ENCODE data around the gene CYP27B1. TPM values are rescaled to one million over a fixed set of nuclear protein-coding genes. Genes with fewer than 3 reads are reported as not detected.
A peak's percentile ranks its signal among the peaks of the same experiment; 100 is the strongest.

Gene CYP27B1
- total and polyA plus RNA-seq, 2 experiments from 2014 or later = 1.1 to 2.7 TPM

DNA sequence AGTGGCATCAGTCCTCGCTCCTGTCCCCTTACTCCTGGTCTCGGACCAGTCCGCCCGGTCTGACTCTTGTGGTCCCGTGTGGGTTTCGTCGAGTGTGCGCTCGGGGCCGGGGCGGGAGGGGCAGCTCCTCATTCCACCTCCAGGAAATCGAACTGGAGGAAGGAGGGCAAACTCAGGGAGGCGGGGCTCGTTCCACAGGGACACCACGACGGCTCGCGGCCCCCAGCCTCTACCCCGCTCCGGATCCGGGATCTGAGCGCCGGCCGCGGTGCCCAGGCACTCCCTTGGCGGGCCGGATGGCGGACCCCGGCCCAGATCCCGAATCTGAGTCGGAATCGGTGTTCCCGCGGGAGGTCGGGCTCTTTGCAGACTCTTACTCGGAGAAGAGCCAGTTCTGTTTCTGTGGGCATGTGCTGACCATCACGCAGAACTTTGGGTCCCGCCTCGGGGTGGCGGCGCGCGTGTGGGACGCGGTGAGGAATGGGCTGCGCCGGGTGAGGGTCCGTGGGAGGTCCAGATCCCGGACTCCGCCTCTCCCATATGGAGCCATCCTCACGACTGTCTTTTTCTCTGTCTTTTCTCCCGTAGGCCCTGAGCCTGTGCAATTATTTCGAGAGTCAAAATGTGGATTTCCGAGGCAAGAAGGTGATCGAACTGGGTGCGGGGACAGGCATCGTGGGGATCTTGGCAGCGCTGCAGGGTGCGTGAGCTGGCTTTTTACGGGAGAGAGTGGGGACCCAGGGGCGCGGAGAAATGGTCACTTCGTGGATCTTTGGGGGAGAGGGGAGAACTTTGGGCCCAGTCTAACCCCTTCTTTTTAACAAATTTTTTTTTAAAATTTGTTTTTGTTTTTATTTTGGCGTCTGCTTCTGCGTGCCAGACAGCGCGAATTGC lies 5.8 kb upstream of the CYP27B1 start, which contains the start of gene EEF1AKMT3:
Gene EEF1AKMT3, plus strand, starts transcription at position 186 of the 894 bp plus-strand sequence. Its CDS starts 111 bp downstream, at position 297.
- Histone ChIP-seq H3K9me2 (ENCODE audit: insufficient read depth) (no peaks in the 10 kb centered on the region), H3K36me3 (ENCODE audit: insufficient read depth) (no peaks in the 10 kb centered on the region; the same call in 1 of the 2 replicates), H3K27me3 (ENCODE audit: insufficient read depth) (peaks cover 22% of the 10 kb centered on the region), H3K79me2 (replicated peaks; ENCODE audit: insufficient read depth) (no peaks in the 10 kb centered on the region), H3K4me1 (ENCODE audit: insufficient read depth) (peaks cover under 1% of the 10 kb centered on the region; the same call in 1 of the 2 replicates), H3K27ac (ENCODE audit: low read depth) (peak within 1 kb of the TSS; percentile 95), H2AFZ (peak within 1 kb of the TSS; percentile 100), H3K4me3 (peak within 1 kb of the TSS; percentile 78), H3K4me2 (peak within 1 kb of the TSS; percentile 99), H4K20me1 (replicated peaks; ENCODE audit: insufficient read depth) (peaks cover 7% of the 10 kb centered on the region; the same call in 1 of the 2 replicates), H3F3A (replicated peaks; ENCODE audit: low read depth) (no peaks in the 10 kb centered on the region; the same call in 1 of the 2 replicates)
- Mint-ChIP-seq H3K9me3 (no peaks in the 10 kb centered on the region; the same call in 2 of the 3 replicates), H3K4me1 (peaks cover 7% of the 10 kb centered on the region), H3K27me3 (ENCODE audit: insufficient read depth, low read depth, poor library complexity) (peaks cover 14% of the 10 kb centered on the region), H3K4me3 (peak within 1 kb of the TSS; percentile 98), H3K27ac (peak within 1 kb of the TSS; percentile 100), H3K36me3 (ENCODE audit: low read depth) (peaks cover 33% of the 10 kb centered on the region)
- DNase-seq (ENCODE audit: low spot score) (peak; percentile 73), ATAC-seq (peak; percentile 62)
- TF ChIP-seq NANOG (IDR thresholded peaks at IDR 0.05; ENCODE audit: borderline replicate concordance) (no peak), ZNF331 (CRISPR knock-in tag; IDR thresholded peaks at IDR 0.05; ENCODE audit: low read depth) (no peak), CREB1 (CRISPR knock-in tag; IDR thresholded peaks at IDR 0.05; ENCODE audit: low read depth) (no peak), POLR2AphosphoS5 (IDR thresholded peaks at IDR 0.05; ENCODE audit: low read depth) (no peak), STAT1 (IDR thresholded peaks at IDR 0.05; ENCODE audit: unreplicated experiment) (no peak), JUNB (IDR thresholded peaks at IDR 0.05; ENCODE audit: unreplicated experiment) (no peak), EZH2 (IDR thresholded peaks at IDR 0.05; ENCODE audit: low read depth, unreplicated experiment) (no peak), ZNF114 (CRISPR knock-in tag; IDR thresholded peaks at IDR 0.05) (no peak), EZH2phosphoT487 (IDR thresholded peaks at IDR 0.05; ENCODE audit: unreplicated experiment) (no peak)
- TF ChIP-seq, protein P1, sequence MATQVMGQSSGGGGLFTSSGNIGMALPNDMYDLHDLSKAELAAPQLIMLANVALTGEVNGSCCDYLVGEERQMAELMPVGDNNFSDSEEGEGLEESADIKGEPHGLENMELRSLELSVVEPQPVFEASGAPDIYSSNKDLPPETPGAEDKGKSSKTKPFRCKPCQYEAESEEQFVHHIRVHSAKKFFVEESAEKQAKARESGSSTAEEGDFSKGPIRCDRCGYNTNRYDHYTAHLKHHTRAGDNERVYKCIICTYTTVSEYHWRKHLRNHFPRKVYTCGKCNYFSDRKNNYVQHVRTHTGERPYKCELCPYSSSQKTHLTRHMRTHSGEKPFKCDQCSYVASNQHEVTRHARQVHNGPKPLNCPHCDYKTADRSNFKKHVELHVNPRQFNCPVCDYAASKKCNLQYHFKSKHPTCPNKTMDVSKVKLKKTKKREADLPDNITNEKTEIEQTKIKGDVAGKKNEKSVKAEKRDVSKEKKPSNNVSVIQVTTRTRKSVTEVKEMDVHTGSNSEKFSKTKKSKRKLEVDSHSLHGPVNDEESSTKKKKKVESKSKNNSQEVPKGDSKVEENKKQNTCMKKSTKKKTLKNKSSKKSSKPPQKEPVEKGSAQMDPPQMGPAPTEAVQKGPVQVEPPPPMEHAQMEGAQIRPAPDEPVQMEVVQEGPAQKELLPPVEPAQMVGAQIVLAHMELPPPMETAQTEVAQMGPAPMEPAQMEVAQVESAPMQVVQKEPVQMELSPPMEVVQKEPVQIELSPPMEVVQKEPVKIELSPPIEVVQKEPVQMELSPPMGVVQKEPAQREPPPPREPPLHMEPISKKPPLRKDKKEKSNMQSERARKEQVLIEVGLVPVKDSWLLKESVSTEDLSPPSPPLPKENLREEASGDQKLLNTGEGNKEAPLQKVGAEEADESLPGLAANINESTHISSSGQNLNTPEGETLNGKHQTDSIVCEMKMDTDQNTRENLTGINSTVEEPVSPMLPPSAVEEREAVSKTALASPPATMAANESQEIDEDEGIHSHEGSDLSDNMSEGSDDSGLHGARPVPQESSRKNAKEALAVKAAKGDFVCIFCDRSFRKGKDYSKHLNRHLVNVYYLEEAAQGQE (IDR thresholded peaks at IDR 0.05; ENCODE audit: unreplicated experiment) = no peak
- TF ChIP-seq, protein P2, sequence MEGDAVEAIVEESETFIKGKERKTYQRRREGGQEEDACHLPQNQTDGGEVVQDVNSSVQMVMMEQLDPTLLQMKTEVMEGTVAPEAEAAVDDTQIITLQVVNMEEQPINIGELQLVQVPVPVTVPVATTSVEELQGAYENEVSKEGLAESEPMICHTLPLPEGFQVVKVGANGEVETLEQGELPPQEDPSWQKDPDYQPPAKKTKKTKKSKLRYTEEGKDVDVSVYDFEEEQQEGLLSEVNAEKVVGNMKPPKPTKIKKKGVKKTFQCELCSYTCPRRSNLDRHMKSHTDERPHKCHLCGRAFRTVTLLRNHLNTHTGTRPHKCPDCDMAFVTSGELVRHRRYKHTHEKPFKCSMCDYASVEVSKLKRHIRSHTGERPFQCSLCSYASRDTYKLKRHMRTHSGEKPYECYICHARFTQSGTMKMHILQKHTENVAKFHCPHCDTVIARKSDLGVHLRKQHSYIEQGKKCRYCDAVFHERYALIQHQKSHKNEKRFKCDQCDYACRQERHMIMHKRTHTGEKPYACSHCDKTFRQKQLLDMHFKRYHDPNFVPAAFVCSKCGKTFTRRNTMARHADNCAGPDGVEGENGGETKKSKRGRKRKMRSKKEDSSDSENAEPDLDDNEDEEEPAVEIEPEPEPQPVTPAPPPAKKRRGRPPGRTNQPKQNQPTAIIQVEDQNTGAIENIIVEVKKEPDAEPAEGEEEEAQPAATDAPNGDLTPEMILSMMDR (conservative IDR thresholded peaks at IDR 0.05; ENCODE audit: low read depth in 2 of 2) = no peak
- TF ChIP-seq, protein P3, sequence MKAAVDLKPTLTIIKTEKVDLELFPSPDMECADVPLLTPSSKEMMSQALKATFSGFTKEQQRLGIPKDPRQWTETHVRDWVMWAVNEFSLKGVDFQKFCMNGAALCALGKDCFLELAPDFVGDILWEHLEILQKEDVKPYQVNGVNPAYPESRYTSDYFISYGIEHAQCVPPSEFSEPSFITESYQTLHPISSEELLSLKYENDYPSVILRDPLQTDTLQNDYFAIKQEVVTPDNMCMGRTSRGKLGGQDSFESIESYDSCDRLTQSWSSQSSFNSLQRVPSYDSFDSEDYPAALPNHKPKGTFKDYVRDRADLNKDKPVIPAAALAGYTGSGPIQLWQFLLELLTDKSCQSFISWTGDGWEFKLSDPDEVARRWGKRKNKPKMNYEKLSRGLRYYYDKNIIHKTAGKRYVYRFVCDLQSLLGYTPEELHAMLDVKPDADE (IDR thresholded peaks at IDR 0.05) = no peak
- TF ChIP-seq, protein P4, sequence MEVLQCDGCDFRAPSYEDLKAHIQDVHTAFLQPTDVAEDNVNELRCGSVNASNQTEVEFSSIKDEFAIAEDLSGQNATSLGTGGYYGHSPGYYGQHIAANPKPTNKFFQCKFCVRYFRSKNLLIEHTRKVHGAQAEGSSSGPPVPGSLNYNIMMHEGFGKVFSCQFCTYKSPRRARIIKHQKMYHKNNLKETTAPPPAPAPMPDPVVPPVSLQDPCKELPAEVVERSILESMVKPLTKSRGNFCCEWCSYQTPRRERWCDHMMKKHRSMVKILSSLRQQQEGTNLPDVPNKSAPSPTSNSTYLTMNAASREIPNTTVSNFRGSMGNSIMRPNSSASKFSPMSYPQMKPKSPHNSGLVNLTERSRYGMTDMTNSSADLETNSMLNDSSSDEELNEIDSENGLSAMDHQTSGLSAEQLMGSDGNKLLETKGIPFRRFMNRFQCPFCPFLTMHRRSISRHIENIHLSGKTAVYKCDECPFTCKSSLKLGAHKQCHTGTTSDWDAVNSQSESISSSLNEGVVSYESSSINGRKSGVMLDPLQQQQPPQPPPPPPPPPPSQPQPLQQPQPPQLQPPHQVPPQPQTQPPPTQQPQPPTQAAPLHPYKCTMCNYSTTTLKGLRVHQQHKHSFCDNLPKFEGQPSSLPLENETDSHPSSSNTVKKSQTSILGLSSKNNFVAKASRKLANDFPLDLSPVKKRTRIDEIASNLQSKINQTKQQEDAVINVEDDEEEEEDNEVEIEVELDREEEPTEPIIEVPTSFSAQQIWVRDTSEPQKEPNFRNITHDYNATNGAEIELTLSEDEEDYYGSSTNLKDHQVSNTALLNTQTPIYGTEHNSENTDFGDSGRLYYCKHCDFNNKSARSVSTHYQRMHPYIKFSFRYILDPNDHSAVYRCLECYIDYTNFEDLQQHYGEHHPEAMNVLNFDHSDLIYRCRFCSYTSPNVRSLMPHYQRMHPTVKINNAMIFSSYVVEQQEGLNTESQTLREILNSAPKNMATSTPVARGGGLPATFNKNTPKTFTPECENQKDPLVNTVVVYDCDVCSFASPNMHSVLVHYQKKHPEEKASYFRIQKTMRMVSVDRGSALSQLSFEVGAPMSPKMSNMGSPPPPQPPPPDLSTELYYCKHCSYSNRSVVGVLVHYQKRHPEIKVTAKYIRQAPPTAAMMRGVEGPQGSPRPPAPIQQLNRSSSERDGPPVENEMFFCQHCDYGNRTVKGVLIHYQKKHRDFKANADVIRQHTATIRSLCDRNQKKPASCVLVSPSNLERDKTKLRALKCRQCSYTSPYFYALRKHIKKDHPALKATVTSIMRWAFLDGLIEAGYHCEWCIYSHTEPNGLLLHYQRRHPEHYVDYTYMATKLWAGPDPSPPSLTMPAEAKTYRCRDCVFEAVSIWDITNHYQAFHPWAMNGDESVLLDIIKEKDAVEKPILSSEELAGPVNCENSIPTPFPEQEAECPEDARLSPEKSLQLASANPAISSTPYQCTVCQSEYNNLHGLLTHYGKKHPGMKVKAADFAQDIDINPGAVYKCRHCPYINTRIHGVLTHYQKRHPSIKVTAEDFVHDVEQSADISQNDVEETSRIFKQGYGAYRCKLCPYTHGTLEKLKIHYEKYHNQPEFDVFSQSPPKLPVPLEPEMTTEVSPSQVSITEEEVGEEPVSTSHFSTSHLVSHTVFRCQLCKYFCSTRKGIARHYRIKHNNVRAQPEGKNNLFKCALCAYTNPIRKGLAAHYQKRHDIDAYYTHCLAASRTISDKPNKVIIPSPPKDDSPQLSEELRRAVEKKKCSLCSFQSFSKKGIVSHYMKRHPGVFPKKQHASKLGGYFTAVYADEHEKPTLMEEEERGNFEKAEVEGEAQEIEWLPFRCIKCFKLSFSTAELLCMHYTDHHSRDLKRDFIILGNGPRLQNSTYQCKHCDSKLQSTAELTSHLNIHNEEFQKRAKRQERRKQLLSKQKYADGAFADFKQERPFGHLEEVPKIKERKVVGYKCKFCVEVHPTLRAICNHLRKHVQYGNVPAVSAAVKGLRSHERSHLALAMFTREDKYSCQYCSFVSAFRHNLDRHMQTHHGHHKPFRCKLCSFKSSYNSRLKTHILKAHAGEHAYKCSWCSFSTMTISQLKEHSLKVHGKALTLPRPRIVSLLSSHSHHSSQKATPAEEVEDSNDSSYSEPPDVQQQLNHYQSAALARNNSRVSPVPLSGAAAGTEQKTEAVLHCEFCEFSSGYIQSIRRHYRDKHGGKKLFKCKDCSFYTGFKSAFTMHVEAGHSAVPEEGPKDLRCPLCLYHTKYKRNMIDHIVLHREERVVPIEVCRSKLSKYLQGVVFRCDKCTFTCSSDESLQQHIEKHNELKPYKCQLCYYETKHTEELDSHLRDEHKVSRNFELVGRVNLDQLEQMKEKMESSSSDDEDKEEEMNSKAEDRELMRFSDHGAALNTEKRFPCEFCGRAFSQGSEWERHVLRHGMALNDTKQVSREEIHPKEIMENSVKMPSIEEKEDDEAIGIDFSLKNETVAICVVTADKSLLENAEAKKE (CRISPR knock-in tag; IDR thresholded peaks at IDR 0.05) = no peak
